Stomach smooth muscle (tissue), 2 donors: ENCODE measurements around the gene PRLH.
A peak's percentile ranks its signal among the peaks of the same experiment; 100 is the strongest.
"Not testable (repeated sequence)": the region's sequence is repeated elsewhere in the genome, so short reads cannot be mapped to it uniquely, and the experiment has no call there.

ENCODE experiments used
- H3K27ac ChIP-seq: one replicate; pipeline ENCODE4 v1.7.0; 2013; ENCODE audit warnings: mild to moderate bottlenecking, low read length, inconsistent platforms
- H3K27me3 ChIP-seq, 2 donors: one replicate each; pipeline ENCODE4 v1.7.0; 2013; ENCODE audit warnings: low read length in 2 of 2; ENCODE audit not compliant: insufficient read depth in 2 of 2, control insufficient read depth in 1 of 2
- H3K36me3 ChIP-seq, 2 donors: one replicate each; pipeline ENCODE4 v1.7.0; 2013; ENCODE audit warnings: low read length in 2 of 2; ENCODE audit not compliant: control insufficient read depth in 2 of 2, insufficient read depth in 2 of 2
- H3K4me1 ChIP-seq: one replicate; pipeline ENCODE4 v1.7.0; 2013; ENCODE audit warnings: low read length; ENCODE audit not compliant: control insufficient read depth, insufficient read depth
- H3K4me3 ChIP-seq, 2 donors: one replicate each; pipeline ENCODE4 v1.7.0; 2013; ENCODE audit warnings: low read length in 2 of 2
- H3K9ac ChIP-seq, 2 donors: one replicate each; pipeline ENCODE4 v1.7.0; 2013; ENCODE audit warnings: low read length in 2 of 2, mild to moderate bottlenecking in 1 of 2
- H3K9me3 ChIP-seq, 2 donors: one replicate each; pipeline ENCODE4 v1.7.0; 2013; ENCODE audit warnings: low read length in 2 of 2; ENCODE audit not compliant: control insufficient read depth in 2 of 2
- donor health status: healthy.
- donor health status: Pancreatic carcinoma.

PRLH gene

GRCh38 chr2:237585590-237586221 lies 19.3 kb downstream of the PRLH start:
- no peaks in the 10 kb centered on the region for H3K9me3 ChIP-seq
- H3K36me3 ChIP-seq = no peaks in the 10 kb centered on the region
- H3K27me3 ChIP-seq = no peaks in the 10 kb centered on the region
- H3K4me1 ChIP-seq = peaks cover 20% of the 10 kb centered on the region
- H3K4me3 ChIP-seq = no peak overlapping the region
- no peak overlapping the region for H3K9ac ChIP-seq
- no peak overlapping the region for H3K27ac ChIP-seq

GRCh38 chr2:237588044-237588696 lies 21.8 kb downstream of the PRLH start:
- Histone ChIP-seq H3K27ac (no peak overlapping the region), H3K4me1 (peaks cover 17% of the 10 kb centered on the region), H3K4me3 (no peak overlapping the region), H3K27me3 (no peaks in the 10 kb centered on the region), H3K9ac (no peak overlapping the region), H3K9me3 (no peaks in the 10 kb centered on the region), H3K36me3 (no peaks in the 10 kb centered on the region)

GRCh38 chr2:237590272-237591140 lies 24.1 kb downstream of the PRLH start, which contains the start of gene RAB17:
Gene RAB17, minus strand, starts transcription at chr2:237590734. Its CDS starts 4,580 bp downstream, at chr2:237586154.
- Histone ChIP-seq H3K36me3 (no peaks in the 10 kb centered on the region), H3K27ac (no peak within 1 kb of the TSS), H3K9ac (peak within 1 kb of the TSS in 1 of 2 donors; percentile 29)

GRCh38 chr2:237591141-237591881 lies 24.9 kb downstream of the PRLH start:
- no peak overlapping the region for H3K9ac ChIP-seq
- H3K4me1 ChIP-seq = peaks cover 42% of the 10 kb centered on the region
- peak overlapping the region in 1 of 2 donors; percentile 15 for H3K4me3 ChIP-seq
- no peaks in the 10 kb centered on the region for H3K27me3 ChIP-seq
- H3K9me3 ChIP-seq = no peaks in the 10 kb centered on the region
- H3K36me3 ChIP-seq = no peaks in the 10 kb centered on the region
- no peak overlapping the region for H3K27ac ChIP-seq

More at GRCh38 chr2:237590272-237591140, 24.1 kb downstream of the PRLH start, which contains the start of gene RAB17:
- H3K4me3 ChIP-seq = peak within 1 kb of the TSS in 1 of 2 donors; percentile 15
- H3K27me3 ChIP-seq = no peaks in the 10 kb centered on the region
- H3K4me1 ChIP-seq = peaks cover 40% of the 10 kb centered on the region
- no peaks in the 10 kb centered on the region for H3K9me3 ChIP-seq

- H3K4me3 ChIP-seq = no peak overlapping the region
- peaks cover 42% of the 10 kb centered on the region for H3K4me1 ChIP-seq
- no peaks in the 10 kb centered on the region for H3K36me3 ChIP-seq
- H3K27ac ChIP-seq = peak overlapping the region; percentile 74
- H3K9ac ChIP-seq = no peak overlapping the region
- no peaks in the 10 kb centered on the region for H3K9me3 ChIP-seq
- H3K27me3 ChIP-seq = no peaks in the 10 kb centered on the region
Observed at GRCh38 chr2:237592425-237592980, 26.1 kb downstream of the PRLH start.

- H3K36me3 ChIP-seq = no peaks in the 10 kb centered on the region
- no peak overlapping the region for H3K4me3 ChIP-seq
- H3K9me3 ChIP-seq = no peaks in the 10 kb centered on the region
- H3K27me3 ChIP-seq = no peaks in the 10 kb centered on the region
- H3K4me1 ChIP-seq = peaks cover 42% of the 10 kb centered on the region
- peak overlapping the region; percentile 74 for H3K27ac ChIP-seq
- H3K9ac ChIP-seq = no peak overlapping the region
Observed at GRCh38 chr2:237593036-237593435, 26.7 kb downstream of the PRLH start.

GRCh38 chr2:237593596-237594320 lies 27.4 kb downstream of the PRLH start:
- no peaks in the 10 kb centered on the region for H3K27me3 ChIP-seq
- peak overlapping the region; percentile 74 for H3K27ac ChIP-seq
- no peak overlapping the region for H3K4me3 ChIP-seq
- peaks cover 49% of the 10 kb centered on the region for H3K4me1 ChIP-seq
- no peaks in the 10 kb centered on the region for H3K36me3 ChIP-seq
- H3K9ac ChIP-seq = no peak overlapping the region
- no peaks in the 10 kb centered on the region for H3K9me3 ChIP-seq

- H3K9ac ChIP-seq = no peak overlapping the region
- no peaks in the 10 kb centered on the region for H3K36me3 ChIP-seq
- H3K4me3 ChIP-seq = peak overlapping the region in 1 of 2 donors; percentile 35
- H3K9me3 ChIP-seq = no peaks in the 10 kb centered on the region
- H3K27me3 ChIP-seq = no peaks in the 10 kb centered on the region
- peaks cover 56% of the 10 kb centered on the region for H3K4me1 ChIP-seq
- peak overlapping the region; percentile 74 for H3K27ac ChIP-seq
Observed at GRCh38 chr2:237594514-237594871, 28.1 kb downstream of the PRLH start.

- not testable (repeated sequence) for H3K4me3 ChIP-seq, H3K9me3 ChIP-seq, H3K9ac ChIP-seq, H3K27me3 ChIP-seq, H3K36me3 ChIP-seq
- H3K27ac ChIP-seq = peak overlapping the region; percentile 74
- peaks cover 63% of the 10 kb centered on the region for H3K4me1 ChIP-seq
Observed at GRCh38 chr2:237595829-237596519, 29.6 kb downstream of the PRLH start.
